ENCODE results near the gene ERC1. TPM values are rescaled to one million over a fixed set of nuclear protein-coding genes. Genes with fewer than 3 reads are reported as not detected.

The ERC1 gene
- total and polyA plus RNA-seq, 2 donors from 2014 or later = 5.1 to 68.3 TPM

DNA sequence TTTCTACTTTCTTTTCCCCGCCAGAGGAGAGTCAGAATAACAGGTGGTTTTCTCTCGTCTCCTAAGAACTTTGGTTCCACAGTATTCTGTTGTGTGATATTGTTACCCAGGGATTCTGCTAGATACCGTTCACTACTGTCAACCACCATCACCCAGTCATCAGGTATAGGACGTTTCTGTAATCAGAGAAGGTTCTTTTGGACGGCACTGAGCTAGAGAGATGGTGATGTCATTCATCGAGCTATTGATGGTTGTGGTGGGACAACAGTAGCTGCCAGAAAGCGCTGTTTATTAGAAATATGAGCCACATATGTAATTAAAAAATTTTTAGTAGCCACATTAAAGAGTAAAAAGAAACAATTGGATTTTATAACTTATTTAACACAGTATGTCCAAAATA, 17.0 kb downstream of the ERC1 start:
- intact Hi-C loops (cut with DNase I) = no loop called here

DNA sequence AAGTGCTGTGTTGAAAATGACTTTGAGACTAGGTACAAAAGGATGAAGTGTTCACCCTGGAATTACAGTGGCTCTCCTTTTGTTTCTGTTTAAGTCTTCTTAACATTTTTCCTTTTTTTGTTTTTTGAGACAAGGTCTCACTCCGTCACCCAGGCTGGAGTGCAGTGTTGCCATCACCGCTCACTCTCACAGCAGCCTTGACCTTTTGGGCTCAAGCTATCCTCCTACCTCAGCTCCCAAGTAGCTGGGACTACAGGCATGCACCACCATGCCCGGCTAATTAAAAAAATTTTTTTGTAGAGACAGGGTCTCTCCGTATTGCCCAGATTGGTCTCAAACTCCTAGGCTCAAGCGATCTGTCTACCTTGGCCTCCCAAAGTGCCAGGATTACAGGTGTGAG, 20.1 kb downstream of the ERC1 start:
- no peaks in the 10 kb centered on the region for H3K36me3 ChIP-seq (ENCODE audit: control insufficient read depth in 2 of 3, insufficient read depth in 3 of 3, low read length in 3 of 3)
- intact Hi-C loops (cut with DNase I) = no loop called here
- no peak for DNase-seq
- H3K9me3 ChIP-seq (ENCODE audit: control insufficient read depth in 2 of 3, insufficient read depth in 1 of 3, low read length in 3 of 3) = no peaks in the 10 kb centered on the region
- H3K4me1 ChIP-seq (ENCODE audit: control insufficient read depth in 2 of 3, insufficient read depth in 2 of 3, low read depth in 1 of 3, low read length in 3 of 3) = no peaks in the 10 kb centered on the region
- no peak for FAIRE-seq
- H3K27ac ChIP-seq (ENCODE audit: low read depth in 2 of 2, low read length in 2 of 2) = no peak overlapping the region
- no peak overlapping the region for H3K9ac ChIP-seq (ENCODE audit: low read length in 3 of 3)
- H3K4me3 ChIP-seq (ENCODE audit: low read length in 3 of 3) = no peak overlapping the region
- H3K27me3 ChIP-seq (ENCODE audit: control insufficient read depth, insufficient read depth, low read length) = no peaks in the 10 kb centered on the region
- TF ChIP-seq, protein P1, sequence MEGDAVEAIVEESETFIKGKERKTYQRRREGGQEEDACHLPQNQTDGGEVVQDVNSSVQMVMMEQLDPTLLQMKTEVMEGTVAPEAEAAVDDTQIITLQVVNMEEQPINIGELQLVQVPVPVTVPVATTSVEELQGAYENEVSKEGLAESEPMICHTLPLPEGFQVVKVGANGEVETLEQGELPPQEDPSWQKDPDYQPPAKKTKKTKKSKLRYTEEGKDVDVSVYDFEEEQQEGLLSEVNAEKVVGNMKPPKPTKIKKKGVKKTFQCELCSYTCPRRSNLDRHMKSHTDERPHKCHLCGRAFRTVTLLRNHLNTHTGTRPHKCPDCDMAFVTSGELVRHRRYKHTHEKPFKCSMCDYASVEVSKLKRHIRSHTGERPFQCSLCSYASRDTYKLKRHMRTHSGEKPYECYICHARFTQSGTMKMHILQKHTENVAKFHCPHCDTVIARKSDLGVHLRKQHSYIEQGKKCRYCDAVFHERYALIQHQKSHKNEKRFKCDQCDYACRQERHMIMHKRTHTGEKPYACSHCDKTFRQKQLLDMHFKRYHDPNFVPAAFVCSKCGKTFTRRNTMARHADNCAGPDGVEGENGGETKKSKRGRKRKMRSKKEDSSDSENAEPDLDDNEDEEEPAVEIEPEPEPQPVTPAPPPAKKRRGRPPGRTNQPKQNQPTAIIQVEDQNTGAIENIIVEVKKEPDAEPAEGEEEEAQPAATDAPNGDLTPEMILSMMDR (IDR thresholded peaks at IDR 0.05; ENCODE audit: borderline replicate concordance, extremely low read depth, insufficient read depth) = no peak

More for the DNA sequence above, 17.0 kb downstream of the ERC1 start:
- no peak for DNase-seq
- no peaks in the 10 kb centered on the region for H3K36me3 ChIP-seq (ENCODE audit: control insufficient read depth in 2 of 3, insufficient read depth in 3 of 3, low read length in 3 of 3)
- H3K27ac ChIP-seq (ENCODE audit: low read depth in 2 of 2, low read length in 2 of 2) = no peak overlapping the region
- no peak for FAIRE-seq
- TF ChIP-seq, protein P1 (IDR thresholded peaks at IDR 0.05; ENCODE audit: borderline replicate concordance, extremely low read depth, insufficient read depth) = no peak
- no peaks in the 10 kb centered on the region for H3K27me3 ChIP-seq (ENCODE audit: control insufficient read depth, insufficient read depth, low read length)
- no peaks in the 10 kb centered on the region for H3K4me1 ChIP-seq (ENCODE audit: control insufficient read depth in 2 of 3, insufficient read depth in 2 of 3, low read depth in 1 of 3, low read length in 3 of 3)
- no peak overlapping the region for H3K4me3 ChIP-seq (ENCODE audit: low read length in 3 of 3)
- H3K9me3 ChIP-seq (ENCODE audit: control insufficient read depth in 2 of 3, insufficient read depth in 1 of 3, low read length in 3 of 3) = no peaks in the 10 kb centered on the region
- no peak overlapping the region for H3K9ac ChIP-seq (ENCODE audit: low read length in 3 of 3)

DNA sequence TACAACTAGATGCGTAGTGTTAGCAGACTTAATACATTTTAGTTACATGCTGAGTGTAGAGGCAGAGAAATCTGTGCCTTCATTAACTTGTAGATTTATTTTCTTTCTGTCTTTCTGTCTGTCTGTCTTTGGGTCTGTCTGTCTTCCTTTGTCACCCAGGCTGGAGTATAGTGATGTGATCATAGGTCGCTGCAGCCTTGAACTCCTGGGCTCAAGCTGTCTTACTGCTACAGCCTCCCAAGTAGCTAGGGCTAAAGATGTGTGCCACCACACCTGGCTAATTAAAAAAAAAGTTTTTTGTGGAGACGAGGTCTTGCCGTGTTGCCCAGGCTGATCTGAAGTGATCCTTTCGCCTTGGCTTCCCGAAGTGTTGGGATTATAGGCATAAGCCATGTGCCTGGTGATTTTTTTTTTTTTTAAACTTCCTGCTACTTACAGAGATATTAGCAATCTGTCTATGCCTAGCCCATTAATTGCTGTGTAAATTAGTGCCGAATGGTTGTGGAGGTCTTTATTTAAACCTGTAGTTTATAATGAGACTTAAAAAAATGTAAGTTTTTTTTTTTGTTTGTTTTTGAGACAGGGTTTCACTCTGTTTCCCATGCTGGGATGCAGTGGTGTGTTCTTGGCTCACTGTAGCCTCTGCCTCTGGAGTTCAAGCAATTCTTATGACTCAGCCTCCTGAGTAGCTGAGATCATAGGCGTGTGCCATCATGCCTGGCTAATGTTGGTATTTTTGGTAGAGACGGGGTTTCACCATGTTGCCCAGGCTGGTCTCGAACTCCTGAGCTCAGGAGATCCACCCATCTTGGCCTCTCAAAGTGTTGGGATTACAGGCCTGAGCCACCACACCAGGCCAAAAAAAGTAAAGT, 22.8 kb downstream of the ERC1 start:
- no peak overlapping the region for H3K9ac ChIP-seq (ENCODE audit: low read length in 3 of 3)
- FAIRE-seq = no peak

More for the DNA sequence above, 22.8 kb downstream of the ERC1 start:
- DNase-seq = no peak
- H3K9me3 ChIP-seq (ENCODE audit: control insufficient read depth in 2 of 3, insufficient read depth in 1 of 3, low read length in 3 of 3) = no peaks in the 10 kb centered on the region
- TF ChIP-seq, protein P1 (IDR thresholded peaks at IDR 0.05; ENCODE audit: borderline replicate concordance, extremely low read depth, insufficient read depth) = no peak
- H3K4me3 ChIP-seq (ENCODE audit: low read length in 3 of 3) = no peak overlapping the region
- H3K36me3 ChIP-seq (ENCODE audit: control insufficient read depth in 2 of 3, insufficient read depth in 3 of 3, low read length in 3 of 3) = no peaks in the 10 kb centered on the region
- H3K4me1 ChIP-seq (ENCODE audit: control insufficient read depth in 2 of 3, insufficient read depth in 2 of 3, low read depth in 1 of 3, low read length in 3 of 3) = no peaks in the 10 kb centered on the region
- no peak overlapping the region for H3K27ac ChIP-seq (ENCODE audit: low read depth in 2 of 2, low read length in 2 of 2)
- no peaks in the 10 kb centered on the region for H3K27me3 ChIP-seq (ENCODE audit: control insufficient read depth, insufficient read depth, low read length)
- intact Hi-C loops (cut with DNase I) = no loop called here

Data from kidney (tissue), 14 donors.